OCI-LY7 (cell line): Measurements from ENCODE around the gene UGT1A1. TPM values are rescaled to one million over a fixed set of nuclear protein-coding genes. Genes with fewer than 3 reads are reported as not detected.

ENCODE experiments used
- BruUV-seq: library from RNA; stranded (reverse); fragments of 400-500 nt; replicated peaks from 2 replicates; lab custom pipeline; 2021; lab: Mats Ljungman, UMichigan
- CTCF ChIA-PET: fragments of 300-600 bp; sonication (Branson Sonifier 250); formaldehyde crosslinking; loops from one replicate; lab custom pipeline; 2022; ENCODE audit warnings: antibody characterized with exemption; ENCODE audit not compliant: unreplicated experiment; lab: Charles Lee
- POLR2A ChIA-PET: fragments of 300-600 bp; sonication (Branson Sonifier 250); formaldehyde crosslinking; loops from one replicate; lab custom pipeline; 2022; ENCODE audit warnings: antibody characterized with exemption; lab: Charles Lee
- DNase-seq: peaks from one replicate; pipeline ENCODE4 v3.0.0-alpha.2; 2015; ENCODE audit warnings: low spot score
- H2AFZ ChIP-seq: fragments of 200-600 bp; sonication (generic), shearing (Covaris generic); 2 replicates; pipeline ENCODE4 v1.6.1; 2014; ENCODE audit warnings: mild to moderate bottlenecking, antibody characterized with exemption, low read length, moderate library complexity
- H3K27ac ChIP-seq: fragments of 200-600 bp; sonication (generic); 2 replicates; pipeline ENCODE4 v1.5.1; 2014; ENCODE audit warnings: mixed run types, low read depth, mild to moderate bottlenecking, moderate library complexity, low read length, inconsistent platforms; ENCODE audit not compliant: poor library complexity, severe bottlenecking
- H3K36me3 ChIP-seq: fragments of 200-600 bp; sonication (generic); 2 replicates; pipeline ENCODE4 v1.6.1; 2014; ENCODE audit warnings: mild to moderate bottlenecking, antibody characterized with exemption, low read length, moderate library complexity, mixed read lengths; ENCODE audit not compliant: insufficient read depth
- H3K4me1 ChIP-seq: fragments of 200-600 bp; sonication (generic); 2 replicates; pipeline ENCODE4 v1.5.1; 2014; ENCODE audit warnings: mild to moderate bottlenecking, low read length; ENCODE audit not compliant: insufficient read depth, poor library complexity, severe bottlenecking
- H3K4me2 ChIP-seq: fragments of 200-600 bp; sonication (generic); 2 replicates; pipeline ENCODE4 v1.6.1; 2014; ENCODE audit warnings: mild to moderate bottlenecking, low read length
- H3K4me3 ChIP-seq: fragments of 200-600 bp; sonication (generic); 2 replicates; pipeline ENCODE4 v1.5.1; 2014; ENCODE audit warnings: mild to moderate bottlenecking, low read depth, low read length; ENCODE audit not compliant: poor library complexity, severe bottlenecking
- H3K79me2 ChIP-seq: fragments of 200-600 bp; sonication (generic); 2 replicates; pipeline ENCODE4 v1.6.1; 2016; ENCODE audit warnings: low read depth, mild to moderate bottlenecking, low read length, moderate library complexity, mixed read lengths; ENCODE audit not compliant: insufficient read depth
- H3K9me2 ChIP-seq: fragments of 200-600 bp; sonication (generic); 2 replicates; pipeline ENCODE4 v1.6.1; 2016; ENCODE audit warnings: mild to moderate bottlenecking, low read length, mixed read lengths; ENCODE audit not compliant: insufficient read depth
- H3K9me3 ChIP-seq: fragments of 200-600 bp; sonication (generic); 2 replicates; pipeline ENCODE4 v1.6.1; 2014; ENCODE audit warnings: mild to moderate bottlenecking, mixed run types, low read length, mixed read lengths
- H4K20me1 ChIP-seq: fragments of 200-600 bp; sonication (generic); 2 replicates; pipeline ENCODE4 v1.6.1; 2014; ENCODE audit warnings: mild to moderate bottlenecking, antibody characterized with exemption, low read length, moderate library complexity, mixed read lengths; ENCODE audit not compliant: insufficient read depth
- CTCF ChIP-seq: fragments of 200-600 bp; sonication (generic); conservative IDR thresholded peaks from 2 replicates; pipeline ENCODE4 v1.5.1; 2014; ENCODE audit warnings: mild to moderate bottlenecking, antibody characterized with exemption, low read length, moderate library complexity, mixed read lengths
- EZH2phosphoT487 ChIP-seq: fragments of 200-600 bp; sonication (generic); IDR thresholded peaks from 2 replicates; pipeline ENCODE4 v1.6.1; 2018; ENCODE audit warnings: low read depth, borderline replicate concordance, mild to moderate bottlenecking, mixed run types, antibody characterized with exemption, low read length, moderate library complexity, mixed read lengths
- intact Hi-C: fragments of 100-400 bp; cut with micrococcal nuclease; formaldehyde crosslinking; loops from one replicate; pipeline ENCODE4 v1.10.0; 2022; ENCODE audit not compliant: unreplicated experiment
- total RNA-seq, 2 experiments: library from RNA; depleted of rRNA in 1 of 2; stranded (reverse); fragments of >200 nt in 1 of 2; shearing (Covaris generic) in 1 of 2; gene quantifications; 2 replicates each; pipeline ENCODE4 v1.2.3, GENCODE V29; 2014 to 2022

Gene UGT1A1
- total RNA-seq, 2 experiments from 2014 or later: not detected

DNA sequence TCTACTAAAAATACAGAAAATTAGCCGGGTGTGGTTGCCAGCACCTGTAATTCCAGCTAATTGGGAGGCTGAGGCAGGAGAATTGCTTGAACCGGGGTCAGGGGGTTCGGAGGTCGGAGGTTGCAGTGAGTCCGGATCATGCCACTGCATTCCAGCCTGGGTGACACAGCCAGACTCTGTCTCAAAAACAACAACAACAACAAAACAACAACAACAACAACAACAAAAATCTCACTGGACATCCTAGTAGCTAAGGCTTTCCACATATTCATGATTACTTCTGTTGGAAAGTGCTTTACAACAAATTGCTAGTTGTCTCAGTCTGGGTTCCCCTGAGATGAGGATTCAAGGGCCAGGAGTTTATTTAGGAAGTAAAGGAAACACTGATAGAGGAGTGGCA is 13.8 kb downstream of the UGT1A1 start:
- POLR2A ChIA-PET: no interaction called here
- no peak for DNase-seq
- Histone ChIP-seq H2AFZ (no peak overlapping the region), H3K9me3 (no peaks in the 10 kb centered on the region), H4K20me1 (no peaks in the 10 kb centered on the region), H3K79me2 (no peaks in the 10 kb centered on the region), H3K9me2 (no peaks in the 10 kb centered on the region), H3K4me3 (no peak overlapping the region), H3K27ac (no peak overlapping the region), H3K4me2 (no peak overlapping the region), H3K36me3 (no peaks in the 10 kb centered on the region), H3K4me1 (no peaks in the 10 kb centered on the region)
- BruUV-seq: no TSS peak
- TF ChIP-seq EZH2phosphoT487 (no peak), CTCF (no peak)
- intact Hi-C loops: no loop called here
- CTCF ChIA-PET: no interaction called here

DNA sequence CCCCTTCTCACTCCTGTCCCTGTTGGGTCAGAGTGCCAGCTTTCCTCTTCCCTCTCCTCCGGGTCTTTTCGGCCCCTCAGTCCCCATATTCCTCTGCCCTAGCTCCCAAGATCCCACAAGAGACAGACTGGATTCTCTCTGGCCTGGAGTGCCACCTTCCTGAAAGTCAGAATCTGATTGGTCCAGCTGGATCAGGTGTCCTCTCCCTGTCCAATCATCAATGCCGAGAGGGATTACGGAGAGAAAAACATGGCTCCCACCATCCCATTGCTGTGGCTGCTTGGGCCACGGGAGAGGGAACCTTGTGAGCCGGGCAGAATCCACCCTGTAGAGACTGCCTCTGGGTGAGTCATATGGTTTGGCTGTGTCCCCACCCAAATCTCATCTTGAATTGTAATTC is 15.3 kb downstream of the UGT1A1 start:
- Histone ChIP-seq H3K27ac (no peak overlapping the region), H4K20me1 (no peaks in the 10 kb centered on the region), H3K9me3 (no peaks in the 10 kb centered on the region), H3K36me3 (no peaks in the 10 kb centered on the region), H3K4me3 (no peak overlapping the region), H3K4me2 (no peak overlapping the region), H2AFZ (no peak overlapping the region), H3K79me2 (no peaks in the 10 kb centered on the region), H3K4me1 (no peaks in the 10 kb centered on the region), H3K9me2 (no peaks in the 10 kb centered on the region)
- no TSS peak for BruUV-seq
- intact Hi-C loops: no loop called here
- no peak for TF ChIP-seq CTCF
- no peak for TF ChIP-seq EZH2phosphoT487
- no peak for DNase-seq
- ChIA-PET POLR2A (interaction anchor here (0.6 kb wide), 1 partner anchor 858 kb away, joined by 3 read pairs; no protein-coding TSS in a partner anchor), CTCF (no interaction called here)

GRCh38 chr2:233778030-233778429 is 18.0 kb downstream of the UGT1A1 start, which contains the start of gene MROH2A:
Gene MROH2A (plus strand): TSS chr2:233778330. CDS start chr2:233779359, 1,029 bp downstream.
- intact Hi-C loops: no loop called here
- TF ChIP-seq CTCF (no peak), EZH2phosphoT487 (no peak)
- no peaks in the 10 kb centered on the region for H3K4me1 ChIP-seq
- H3K79me2 ChIP-seq: no peaks in the 10 kb centered on the region
- BruUV-seq: no TSS peak
- no peaks in the 10 kb centered on the region for H3K36me3 ChIP-seq
- H3K9me3 ChIP-seq: no peaks in the 10 kb centered on the region
- DNase-seq: no peak
- H3K4me2 ChIP-seq: no peak within 1 kb of the TSS
- H3K4me3 ChIP-seq: no peak within 1 kb of the TSS
- no peaks in the 10 kb centered on the region for H3K9me2 ChIP-seq
- POLR2A ChIA-PET: no interaction called here
- no peaks in the 10 kb centered on the region for H4K20me1 ChIP-seq
- CTCF ChIA-PET: no interaction called here
- H2AFZ ChIP-seq: no peak within 1 kb of the TSS
- no peak within 1 kb of the TSS for H3K27ac ChIP-seq
